Ascending aorta (tissue), 2 donors: ENCODE data around the gene PIANP. TPM values are rescaled to one million over a fixed set of nuclear protein-coding genes. Genes with fewer than 3 reads are reported as not detected.

ENCODE experiments used
- DNase-seq, 2 donors: peaks; one replicate each; pipeline ENCODE4 v3.0.0-alpha.2; 2019; ENCODE audit warnings: low spot score in 2 of 2
- H3K27ac ChIP-seq, 2 donors: fragments of 200-600 bp; sonication (generic); one replicate each; pipeline ENCODE4 v1.5.1; 2016 to 2017; ENCODE audit warnings: mild to moderate bottlenecking in 1 of 2
- H3K27me3 ChIP-seq: fragments of 200-600 bp; sonication (generic); one replicate; pipeline ENCODE4 v1.5.1; 2017
- H3K36me3 ChIP-seq, 2 donors: fragments of 200-600 bp; sonication (generic); one replicate each; pipeline ENCODE4 v1.5.1; 2016
- H3K4me1 ChIP-seq, 2 donors: fragments of 200-600 bp; sonication (generic); one replicate each; pipeline ENCODE4 v1.5.1; 2016 to 2017; ENCODE audit warnings: mild to moderate bottlenecking in 1 of 2
- H3K4me3 ChIP-seq, 2 donors: fragments of 200-600 bp; sonication (generic); one replicate each; pipeline ENCODE4 v1.5.1; 2016 to 2017; ENCODE audit warnings: mild to moderate bottlenecking in 1 of 2
- H3K9me3 ChIP-seq, 2 donors: fragments of 200-600 bp; sonication (generic); one replicate each; pipeline ENCODE4 v1.5.1; 2016
- CTCF ChIP-seq, 3 experiments: fragments of 200-600 bp in 2 of 3; fragments of 450-650 bp in 1 of 3; sonication (generic) in 2 of 3; IDR thresholded peaks; one replicate each; pipeline ENCODE4 v1.5.1; 2016 to 2019; ENCODE audit warnings: antibody characterized with exemption in 3 of 3, mild to moderate bottlenecking in 1 of 3, moderate library complexity in 1 of 3
- intact Hi-C: fragments of 100-400 bp; cut with DNase I; formaldehyde crosslinking; loops from one replicate; pipeline ENCODE4 v1.15.1; 2023
- total RNA-seq: library from RNA; depleted of rRNA; stranded (reverse); fragments of >200 nt; gene quantifications from one replicate; pipeline ENCODE4 v1.1.0, GENCODE V29; 2016

PIANP gene
- total RNA-seq, 1 donor from 2014 or later = not detected

GRCh38 chr12:6653342-6653741 lies 47.3 kb downstream of the PIANP start:
- Histone ChIP-seq H3K4me1 (no peaks in the 10 kb centered on the region), H3K4me3 (no peak overlapping the region), H3K36me3 (peaks cover 84 to 86% of the 10 kb centered on the region in 2 donors), H3K27me3 (no peaks in the 10 kb centered on the region), H3K27ac (no peak overlapping the region), H3K9me3 (no peaks in the 10 kb centered on the region)
- intact Hi-C loops = no loop called here
- DNase-seq = no peak
- no peak for TF ChIP-seq CTCF (IDR thresholded peaks at IDR 0.05)

GRCh38 chr12:6652391-6652790 lies 48.2 kb downstream of the PIANP start:
- no peaks in the 10 kb centered on the region for H3K9me3 ChIP-seq
- no peak for TF ChIP-seq CTCF (IDR thresholded peaks at IDR 0.05)
- H3K4me1 ChIP-seq = no peaks in the 10 kb centered on the region
- intact Hi-C loops = no loop called here
- no peaks in the 10 kb centered on the region for H3K27me3 ChIP-seq
- H3K36me3 ChIP-seq = peaks cover 82 to 87% of the 10 kb centered on the region in 2 donors
- DNase-seq = no peak
- no peak overlapping the region for H3K4me3 ChIP-seq
- H3K27ac ChIP-seq = no peak overlapping the region

GRCh38 chr12:6650832-6651231 lies 49.8 kb downstream of the PIANP start:
- intact Hi-C loops = no loop called here
- Histone ChIP-seq H3K4me1 (no peaks in the 10 kb centered on the region), H3K4me3 (no peak overlapping the region), H3K27ac (no peak overlapping the region), H3K9me3 (no peaks in the 10 kb centered on the region), H3K36me3 (peaks cover 67 to 71% of the 10 kb centered on the region in 2 donors), H3K27me3 (no peaks in the 10 kb centered on the region)
- no peak for DNase-seq
- TF ChIP-seq CTCF (IDR thresholded peaks at IDR 0.05) = no peak

- no peak for TF ChIP-seq CTCF (IDR thresholded peaks at IDR 0.05)
- no peaks in the 10 kb centered on the region for H3K9me3 ChIP-seq
- no peaks in the 10 kb centered on the region for H3K4me1 ChIP-seq
- H3K4me3 ChIP-seq = peak within 1 kb of the TSS; percentile 42 to 65
- peak in 1 of 2 donors; percentile 85 for DNase-seq
- H3K27me3 ChIP-seq = no peaks in the 10 kb centered on the region
- H3K36me3 ChIP-seq = peaks cover 30 to 37% of the 10 kb centered on the region in 2 donors
- peak within 1 kb of the TSS in 1 of 2 donors; percentile 48 for H3K27ac ChIP-seq
- intact Hi-C loops = no loop called here
Observed at GRCh38 chr12:6647083-6647604, 53.5 kb downstream of the PIANP start, which contains the start of gene ACRBP. ACRBP (minus strand) TSS chr12:6647432; CDS start chr12:6647366, 66 bp downstream.

GRCh38 chr12:6646276-6647082 lies 54.1 kb downstream of the PIANP start:
- Histone ChIP-seq H3K36me3 (peaks cover 23 to 31% of the 10 kb centered on the region in 2 donors), H3K27ac (peak overlapping the region in 1 of 2 donors; percentile 48), H3K4me3 (peak overlapping the region; percentile 42 to 65), H3K4me1 (no peaks in the 10 kb centered on the region), H3K9me3 (no peaks in the 10 kb centered on the region), H3K27me3 (no peaks in the 10 kb centered on the region)
- DNase-seq = no peak
- no peak for TF ChIP-seq CTCF (IDR thresholded peaks at IDR 0.05)
- intact Hi-C loops = no loop called here
